Testis (tissue), 2 donors: Measurements from ENCODE around the gene SMAP2.

Experiments used
- POLR2A ChIP-seq: fragments of 450-650 bp; IDR thresholded peaks from one replicate; pipeline ENCODE4 v1.6.1; 2017; ENCODE audit warnings: antibody characterized with exemption, mild to moderate bottlenecking, moderate library complexity
- TF ChIP-seq, protein P1 (sequence below), 3 experiments: fragments of 450-650 bp in 2 of 3; fragments of 200-600 bp in 1 of 3; sonication (generic) in 1 of 3; IDR thresholded peaks; one replicate each; pipeline ENCODE4 v1.5.1; 2016 to 2019; ENCODE audit warnings: antibody characterized with exemption in 3 of 3, mild to moderate bottlenecking in 2 of 3, moderate library complexity in 1 of 3

GRCh38 chr1:40432644-40433390 is 59.3 kb downstream of the SMAP2 start:
- TF ChIP-seq, protein P1, sequence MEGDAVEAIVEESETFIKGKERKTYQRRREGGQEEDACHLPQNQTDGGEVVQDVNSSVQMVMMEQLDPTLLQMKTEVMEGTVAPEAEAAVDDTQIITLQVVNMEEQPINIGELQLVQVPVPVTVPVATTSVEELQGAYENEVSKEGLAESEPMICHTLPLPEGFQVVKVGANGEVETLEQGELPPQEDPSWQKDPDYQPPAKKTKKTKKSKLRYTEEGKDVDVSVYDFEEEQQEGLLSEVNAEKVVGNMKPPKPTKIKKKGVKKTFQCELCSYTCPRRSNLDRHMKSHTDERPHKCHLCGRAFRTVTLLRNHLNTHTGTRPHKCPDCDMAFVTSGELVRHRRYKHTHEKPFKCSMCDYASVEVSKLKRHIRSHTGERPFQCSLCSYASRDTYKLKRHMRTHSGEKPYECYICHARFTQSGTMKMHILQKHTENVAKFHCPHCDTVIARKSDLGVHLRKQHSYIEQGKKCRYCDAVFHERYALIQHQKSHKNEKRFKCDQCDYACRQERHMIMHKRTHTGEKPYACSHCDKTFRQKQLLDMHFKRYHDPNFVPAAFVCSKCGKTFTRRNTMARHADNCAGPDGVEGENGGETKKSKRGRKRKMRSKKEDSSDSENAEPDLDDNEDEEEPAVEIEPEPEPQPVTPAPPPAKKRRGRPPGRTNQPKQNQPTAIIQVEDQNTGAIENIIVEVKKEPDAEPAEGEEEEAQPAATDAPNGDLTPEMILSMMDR (IDR thresholded peaks at IDR 0.05): no peak
- TF ChIP-seq POLR2A: no peak
